Frontal cortex (tissue), 4 donors: Measurements from ENCODE around the gene ARHGAP8. TPM values are rescaled to one million over a fixed set of nuclear protein-coding genes. Genes with fewer than 3 reads are reported as not detected.

Experiments
- DNase-seq, 2 donors: peaks; one replicate each; pipeline ENCODE4 v3.0.0; 2012; ENCODE audit warnings: low spot score in 2 of 2
- FAIRE-seq: peaks from 2 replicates; lab custom pipeline; 2012; peaks lifted over from hg19 to GRCh38; lab: Jason Lieb, UNC
- total RNA-seq: library from RNA; depleted of rRNA; stranded (reverse); fragments of >200 nt; gene quantifications from one replicate; pipeline ENCODE4 v1.2.3, GENCODE V29; 2014
- donor health status: control.
- donor health status: control.
- donor health status: control.

Gene ARHGAP8
- 1.2 TPM for total RNA-seq

DNA sequence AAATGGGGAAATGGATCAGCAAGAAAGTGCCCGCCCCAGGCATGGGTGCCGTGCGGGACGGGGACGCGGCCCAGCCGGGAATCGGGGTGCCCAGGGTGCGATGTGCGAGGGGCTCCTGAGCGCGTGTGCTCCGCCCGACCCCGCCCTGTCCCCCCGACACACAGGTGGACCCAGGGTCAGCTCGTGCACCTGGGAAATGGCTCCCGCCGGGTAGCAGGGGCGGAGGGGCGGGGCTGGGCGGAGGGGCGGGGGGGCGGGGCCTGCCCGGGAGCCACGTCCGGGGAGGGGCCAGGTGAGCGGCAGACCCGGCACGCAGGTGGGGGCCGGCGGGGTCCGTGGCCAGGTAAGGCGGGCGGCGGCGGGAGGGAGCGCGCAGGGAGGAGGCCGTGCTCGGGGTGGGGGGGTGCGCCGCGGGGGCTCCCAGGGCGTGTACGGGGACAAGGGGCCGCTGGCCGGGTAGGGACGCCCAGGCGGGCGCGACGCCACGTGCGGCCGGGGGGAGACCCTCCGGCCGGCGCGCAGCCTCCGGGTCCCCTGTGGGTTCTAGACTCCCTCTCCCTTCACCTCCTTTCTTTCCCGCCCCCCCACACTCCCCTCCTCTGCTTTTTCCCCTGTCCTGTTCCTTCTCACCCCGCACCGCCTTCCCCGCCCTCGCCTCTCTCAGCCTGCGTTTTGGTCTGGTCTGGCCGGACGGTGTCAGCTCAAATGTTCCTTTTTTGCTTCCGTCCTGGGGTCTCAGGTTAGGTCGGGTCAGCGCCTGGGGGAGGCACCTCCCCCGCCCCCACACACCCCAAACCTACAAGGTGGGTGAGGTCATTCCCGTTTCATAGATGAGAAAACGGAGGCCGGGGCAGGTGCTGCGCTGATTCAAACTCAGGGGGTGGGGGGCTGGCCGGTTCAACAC lies at the start of gene ARHGAP8:
Gene ARHGAP8, plus strand, starts transcription at position 291 of the 904 bp plus-strand sequence. CDS start 33,953 bp downstream, outside the sequence.
- FAIRE-seq (no peak), DNase-seq (no peak)

- DNase-seq (no peak), FAIRE-seq (no peak)
Measured at GRCh38 chr22:44703255-44703870, 49.0 kb upstream of the ARHGAP8 start.

DNA sequence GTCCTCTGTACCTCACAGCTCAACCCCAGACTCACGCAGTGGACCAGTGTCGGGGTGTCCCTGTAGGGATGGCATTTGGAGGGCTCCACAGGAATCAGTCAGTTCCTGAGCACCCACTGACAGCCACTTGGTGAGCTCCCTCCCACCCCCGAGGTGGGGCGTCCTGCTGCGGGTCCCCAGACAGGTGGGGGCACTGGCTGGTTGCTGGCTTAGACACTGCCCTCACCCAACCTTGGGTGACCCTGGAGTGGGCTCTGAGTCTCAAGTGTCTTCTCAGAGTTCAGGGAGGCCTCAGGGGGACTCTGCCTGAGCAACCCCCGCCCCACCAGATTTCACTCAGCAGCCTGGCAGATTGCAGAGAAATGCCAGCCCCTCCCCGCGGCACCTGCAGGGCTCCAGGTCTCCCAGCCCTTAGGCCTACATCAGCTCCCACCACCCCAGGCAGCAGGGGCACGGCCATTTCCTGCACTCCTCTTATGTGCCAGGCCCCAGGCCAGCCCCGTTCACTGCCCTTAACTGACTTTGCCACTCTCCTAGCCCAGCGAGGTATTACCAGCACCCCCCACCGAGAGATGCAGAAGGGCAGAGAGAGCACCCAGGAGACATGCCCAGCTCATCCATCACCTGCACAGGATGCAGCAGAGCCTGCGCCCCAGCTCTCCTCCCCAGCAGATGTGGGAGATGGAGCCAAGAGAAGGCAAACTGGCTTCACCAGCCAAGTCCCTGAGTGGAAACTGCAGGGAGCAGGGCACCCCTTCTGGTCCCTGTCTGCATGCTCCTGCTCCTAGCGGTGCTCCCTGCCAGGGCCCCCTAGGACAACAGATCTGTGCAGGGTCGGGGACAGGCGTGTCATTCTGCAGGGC lies 48.0 kb upstream of the ARHGAP8 start:
- no peak for DNase-seq
- no peak for FAIRE-seq

DNA sequence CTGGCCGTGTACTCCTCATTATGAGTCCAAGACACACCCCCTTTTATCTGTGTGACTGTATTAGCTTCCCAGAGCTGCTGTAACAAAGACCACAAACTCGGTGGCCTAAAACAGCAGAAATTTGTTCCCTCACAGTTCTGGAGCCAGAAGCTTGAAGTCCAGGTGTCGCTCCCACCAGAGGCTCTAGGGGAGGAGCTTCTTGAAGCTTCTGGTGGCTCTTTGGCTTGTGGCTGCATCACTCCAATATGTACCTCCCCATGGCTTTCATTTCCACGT lies 47.4 kb upstream of the ARHGAP8 start:
- no peak for FAIRE-seq
- no peak for DNase-seq

DNA sequence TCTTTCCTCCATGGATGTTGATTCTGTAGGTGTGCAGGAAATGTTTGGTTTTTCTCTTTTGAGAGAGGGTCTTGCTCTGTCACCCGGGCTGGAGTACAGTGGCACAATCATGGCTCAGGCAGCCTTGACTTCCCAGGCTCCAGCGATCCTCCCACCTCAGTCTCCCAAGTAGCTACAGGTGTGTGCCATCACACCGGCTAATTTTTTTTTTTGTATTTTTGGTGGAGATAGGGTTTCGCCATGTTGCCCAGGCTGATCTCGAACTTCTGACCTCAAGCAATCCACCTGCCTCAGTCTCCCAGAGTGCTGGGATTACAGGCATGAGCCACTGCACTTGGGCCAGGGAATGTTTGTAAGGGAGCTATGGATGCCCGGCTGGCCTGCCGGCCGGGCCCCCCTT lies 45.9 kb upstream of the ARHGAP8 start:
- no peak for DNase-seq
- no peak for FAIRE-seq

GRCh38 chr22:44707178-44707577 lies 45.2 kb upstream of the ARHGAP8 start:
- no peak for FAIRE-seq
- DNase-seq: no peak

DNA sequence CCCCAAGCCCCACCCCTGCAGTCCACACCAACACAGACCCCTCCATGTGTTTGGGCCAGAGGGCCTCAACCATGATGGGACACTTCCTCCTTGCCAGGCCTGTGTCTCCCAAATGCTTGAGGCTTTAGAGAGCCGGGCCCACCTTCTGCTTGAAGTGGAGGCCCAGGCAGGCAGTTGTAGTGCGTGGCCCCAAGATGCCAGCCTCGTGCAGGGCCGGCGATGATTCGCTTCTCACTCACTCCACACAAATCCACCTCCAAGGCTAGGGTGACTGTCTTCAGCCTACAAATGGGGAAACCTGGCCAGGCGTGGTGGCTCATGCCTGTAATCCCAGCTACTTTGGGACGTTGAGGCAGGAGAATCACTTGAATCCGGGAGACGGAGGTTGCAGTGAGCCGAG lies 44.6 kb upstream of the ARHGAP8 start:
- FAIRE-seq: no peak
- DNase-seq: no peak

DNA sequence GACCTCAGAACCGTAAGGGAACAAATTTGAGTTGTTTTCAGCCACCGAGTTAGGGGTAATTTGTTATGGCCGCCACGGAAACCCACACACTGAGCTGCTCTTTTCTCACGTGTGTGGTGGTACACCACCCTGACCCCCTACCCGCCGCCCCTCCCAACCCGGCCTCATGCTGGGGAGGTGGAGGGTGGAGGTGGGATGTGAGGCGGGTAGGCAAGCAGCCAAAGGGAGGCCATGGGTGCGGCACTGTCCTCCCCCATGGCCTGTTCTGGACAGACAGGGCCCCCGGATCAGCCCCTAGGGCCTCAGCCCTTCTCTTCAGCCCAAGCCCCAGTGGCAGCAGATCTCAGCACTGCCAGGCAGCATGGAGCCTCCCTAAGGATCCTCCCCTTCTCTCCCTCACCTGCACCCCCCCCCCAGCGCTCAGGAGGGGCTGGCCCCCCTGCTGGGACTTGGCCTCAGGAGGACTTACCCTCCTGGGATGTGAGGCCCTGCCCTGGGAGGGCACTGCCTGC lies 42.4 kb upstream of the ARHGAP8 start:
- DNase-seq (no peak), FAIRE-seq (no peak)

DNA sequence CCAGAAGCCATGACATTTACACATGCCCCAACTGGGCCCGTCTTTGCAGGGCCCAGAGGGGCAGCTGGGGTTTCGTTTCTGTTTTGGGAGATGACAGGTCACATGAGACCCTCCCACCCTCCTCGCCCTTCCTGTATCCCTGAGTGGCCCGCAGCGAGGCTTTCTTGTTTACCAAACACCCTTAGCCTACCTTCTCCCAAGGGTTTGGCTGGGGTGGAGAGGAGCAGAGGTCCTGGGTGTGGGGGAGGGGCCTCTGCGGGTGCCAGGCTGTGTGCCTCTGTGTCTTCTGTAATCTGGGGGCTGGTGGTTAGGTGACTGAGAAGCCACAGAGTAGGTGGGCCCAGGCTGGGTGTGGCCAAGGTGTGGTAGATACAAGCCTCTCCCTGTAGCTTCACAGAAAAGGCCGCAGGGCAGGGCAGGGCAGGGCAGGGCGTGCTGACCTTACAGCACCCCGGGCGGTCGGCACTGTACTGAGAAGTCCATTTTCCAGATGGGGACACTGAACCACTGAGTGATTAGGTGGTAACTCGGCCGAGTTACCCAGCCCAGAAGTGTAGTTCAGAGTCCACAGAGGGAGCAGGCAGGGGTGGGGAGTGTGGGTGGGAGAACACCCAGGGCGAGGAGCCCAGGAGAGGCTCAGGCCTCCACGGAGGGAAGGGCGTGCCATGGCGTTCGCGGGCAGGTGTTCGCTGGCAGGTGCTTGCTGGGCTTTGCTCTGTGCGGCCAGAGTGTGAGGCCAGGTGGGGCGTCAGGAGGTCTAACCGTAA lies 41.7 kb upstream of the ARHGAP8 start:
- FAIRE-seq (no peak), DNase-seq (no peak)

- FAIRE-seq (no peak), DNase-seq (no peak)
Measured at GRCh38 chr22:44711241-44711560, 41.2 kb upstream of the ARHGAP8 start.

- DNase-seq (no peak), FAIRE-seq (no peak)
Measured at GRCh38 chr22:44711690-44712555, 40.5 kb upstream of the ARHGAP8 start.

DNA sequence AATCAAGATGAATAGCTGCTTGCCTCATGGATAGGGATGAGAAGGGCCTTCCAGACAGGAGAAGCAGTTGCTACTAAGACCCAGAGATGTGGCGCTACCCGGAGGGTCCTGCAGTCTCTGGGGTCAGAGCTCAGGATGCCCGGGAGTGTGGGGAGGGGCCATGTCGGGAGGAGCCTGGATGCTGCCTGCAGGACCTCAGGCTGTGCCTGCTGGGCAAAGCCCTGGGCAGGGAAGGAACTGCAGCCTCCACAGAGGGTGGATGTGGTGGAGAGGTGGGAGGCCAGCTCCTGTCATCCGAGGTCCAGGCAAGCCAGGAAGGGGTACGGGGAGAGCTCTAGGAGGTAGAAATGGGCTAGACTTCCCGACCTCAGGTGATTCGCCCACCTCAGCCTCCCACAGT lies 39.4 kb upstream of the ARHGAP8 start:
- FAIRE-seq: no peak
- DNase-seq: no peak

DNA sequence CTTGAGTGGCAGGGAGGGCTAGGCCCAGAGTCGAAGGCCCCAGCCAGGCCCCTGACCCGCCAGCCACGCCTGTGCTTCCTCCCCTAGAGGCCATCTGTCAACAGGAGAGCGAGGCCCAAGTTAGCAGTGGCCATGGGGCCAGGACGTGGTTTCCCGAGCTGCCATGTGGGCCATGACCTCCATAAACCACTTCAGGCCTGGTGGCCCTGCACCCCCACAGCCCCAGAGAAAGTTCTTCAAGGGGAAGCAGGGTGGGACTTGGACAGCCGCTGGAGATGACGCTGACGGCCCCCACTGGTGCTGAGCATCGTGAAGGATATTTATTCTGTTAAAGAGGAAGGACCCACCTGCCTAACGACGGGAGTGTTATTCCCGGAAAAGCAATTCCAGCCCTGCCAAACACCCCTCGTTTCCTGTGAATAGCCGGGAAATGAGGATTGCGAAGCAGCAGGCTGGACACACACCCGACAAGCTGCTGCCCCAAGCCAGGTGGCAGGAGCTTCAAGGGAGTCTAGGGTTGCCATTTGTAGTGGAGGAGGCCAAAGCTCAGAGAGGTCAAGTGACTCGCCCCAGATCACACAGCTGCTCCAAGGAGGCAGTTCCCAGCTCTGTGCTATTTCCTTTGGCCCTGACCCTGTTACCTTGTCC lies 37.5 kb upstream of the ARHGAP8 start:
- no peak for FAIRE-seq
- no peak for DNase-seq

DNA sequence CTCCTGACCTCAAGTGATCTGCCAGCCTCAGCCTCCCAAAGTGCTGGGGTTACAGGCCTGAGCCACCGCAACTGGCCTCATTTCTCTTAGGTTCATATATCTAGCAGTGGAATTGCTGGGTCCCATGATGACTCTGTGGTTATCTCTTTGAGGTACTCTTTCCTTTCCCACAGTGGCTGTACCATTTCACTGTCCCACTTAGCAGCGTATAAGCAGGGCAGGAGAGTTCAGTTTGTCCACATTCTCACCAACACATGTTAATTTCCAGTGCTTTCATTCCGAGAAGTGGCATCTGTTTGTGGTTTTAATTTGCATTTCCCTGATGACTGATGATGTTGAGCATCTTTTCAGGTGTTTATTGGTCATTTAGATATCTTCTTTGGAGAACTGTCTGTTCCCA lies 34.0 kb upstream of the ARHGAP8 start:
- FAIRE-seq: no peak
- no peak for DNase-seq

DNA sequence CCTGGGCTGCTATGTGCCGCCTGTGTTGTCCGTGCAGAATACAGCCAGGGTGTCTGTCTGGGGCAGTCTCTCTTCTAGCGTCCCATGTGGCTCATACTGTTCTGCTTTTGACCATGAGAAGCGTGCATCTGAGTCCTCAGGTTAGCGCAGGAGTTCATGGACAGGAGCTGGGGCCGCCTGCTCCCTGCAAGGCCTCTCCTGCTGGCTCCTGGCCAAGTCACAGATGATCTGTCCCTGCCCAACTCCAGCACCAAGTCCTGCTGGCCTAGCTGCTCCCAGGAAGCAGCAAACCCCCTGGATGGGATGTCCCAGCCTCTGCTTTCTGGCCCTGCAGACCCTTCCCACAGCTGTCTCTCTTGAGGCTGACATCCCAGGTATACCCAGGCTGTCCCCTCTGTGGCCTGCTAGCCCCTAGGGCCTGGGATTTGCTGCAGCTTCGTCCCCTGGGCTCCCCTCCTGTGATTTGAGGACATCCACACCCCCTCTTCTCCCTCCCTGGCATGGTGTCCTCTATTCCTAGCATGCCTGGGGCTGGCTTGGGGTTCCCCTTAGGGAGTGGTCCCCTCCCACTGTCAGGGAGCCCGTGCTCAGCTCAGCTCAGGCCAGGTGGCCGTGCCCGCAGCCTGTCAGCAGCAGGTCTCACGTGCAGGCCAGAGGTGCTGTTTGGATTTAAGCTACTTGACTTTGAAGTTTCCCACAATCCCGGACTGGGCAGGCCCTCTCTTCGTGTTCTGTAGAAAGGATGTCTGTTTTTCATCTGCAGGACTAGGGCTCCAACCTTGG lies 32.6 kb upstream of the ARHGAP8 start:
- FAIRE-seq (no peak), DNase-seq (no peak)

DNA sequence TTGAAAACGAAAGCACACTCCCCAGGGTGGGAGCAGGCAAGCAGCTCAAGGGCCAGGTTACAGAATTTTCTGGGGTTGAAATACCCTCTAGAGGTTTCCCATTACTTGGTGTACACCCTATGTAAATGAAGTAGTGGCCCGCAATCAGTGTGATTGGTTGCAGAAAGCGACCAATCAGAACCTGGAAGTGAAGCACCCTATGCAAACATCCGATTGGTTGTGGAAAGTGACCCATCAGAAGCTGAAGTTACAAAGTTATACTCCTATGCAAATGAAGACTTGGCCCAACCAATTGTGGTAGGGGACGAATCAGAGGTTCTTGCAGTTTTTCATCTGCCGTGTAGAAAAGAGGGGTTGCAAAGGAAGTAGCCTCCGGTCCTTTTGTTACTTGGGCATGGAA lies 31.2 kb upstream of the ARHGAP8 start:
- no peak for FAIRE-seq
- no peak for DNase-seq

DNA sequence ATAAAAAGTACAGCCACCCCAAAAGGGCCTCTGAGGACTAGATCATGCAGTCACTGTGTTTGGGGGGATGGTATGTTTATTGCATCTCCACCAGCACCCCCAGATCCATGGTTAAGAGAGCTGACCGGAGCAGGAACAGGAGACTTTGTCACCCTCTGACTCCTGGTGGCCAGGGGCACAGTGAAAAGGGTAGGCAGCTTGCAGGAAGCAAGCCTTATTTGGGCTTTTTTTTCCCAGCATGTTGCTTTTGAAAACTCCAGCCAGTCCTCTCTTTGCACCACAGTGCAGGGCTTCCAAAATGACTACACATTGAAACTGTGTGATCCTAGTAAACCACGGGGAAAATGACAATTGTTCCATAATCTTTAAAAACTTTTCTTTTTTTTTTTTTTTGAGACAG lies 29.8 kb upstream of the ARHGAP8 start:
- FAIRE-seq: no peak
- no peak for DNase-seq

GRCh38 chr22:44723801-44724200 lies 28.6 kb upstream of the ARHGAP8 start:
- no peak for FAIRE-seq
- DNase-seq: no peak
